Liver (tissue), 9 donors: ENCODE results near the gene ERBIN. TPM values are rescaled to one million over a fixed set of nuclear protein-coding genes. Genes with fewer than 3 reads are reported as not detected.

Experiments
- DNase-seq: peaks from one replicate; pipeline ENCODE4 v3.0.0-alpha.2; 2017; ENCODE audit warnings: low spot score
- H3K27ac ChIP-seq, 2 donors: one replicate each; pipeline ENCODE4 v1.7.0; 2013; ENCODE audit warnings: inconsistent platforms in 2 of 2, low read length in 2 of 2, control low read depth in 1 of 2, low read depth in 1 of 2, mild to moderate bottlenecking in 1 of 2
- H3K27me3 ChIP-seq, 4 donors: one replicate each; pipeline versions ENCODE4 v1.6.1 to v1.7.0; 2013; ENCODE audit warnings: low read length in 3 of 4, inconsistent platforms in 1 of 4, mild to moderate bottlenecking in 1 of 4, moderate library complexity in 1 of 4; ENCODE audit not compliant: control insufficient read depth in 4 of 4, insufficient read depth in 4 of 4
- H3K36me3 ChIP-seq, 4 donors: one replicate each; pipeline versions ENCODE4 v1.6.1 to v1.7.0; 2013; ENCODE audit warnings: low read length in 3 of 4, mild to moderate bottlenecking in 3 of 4, low read depth in 1 of 4, moderate library complexity in 1 of 4; ENCODE audit not compliant: control insufficient read depth in 4 of 4, insufficient read depth in 3 of 4
- H3K4me1 ChIP-seq, 4 donors: one replicate each; pipeline versions ENCODE4 v1.6.1 to v1.7.0; 2013; ENCODE audit warnings: low read length in 3 of 4, mild to moderate bottlenecking in 3 of 4, moderate library complexity in 1 of 4; ENCODE audit not compliant: control insufficient read depth in 4 of 4, insufficient read depth in 4 of 4
- H3K4me3 ChIP-seq, 3 donors: one replicate each; pipeline versions ENCODE4 v1.6.1 to v1.7.0; 2013; ENCODE audit warnings: low read length in 3 of 3, control low read depth in 1 of 3, low read depth in 1 of 3, mild to moderate bottlenecking in 1 of 3
- H3K9ac ChIP-seq, 2 donors: one replicate each; pipeline ENCODE4 v1.7.0; 2013; ENCODE audit warnings: low read length in 2 of 2, mild to moderate bottlenecking in 2 of 2, moderate library complexity in 2 of 2, control low read depth in 1 of 2, low read depth in 1 of 2
- H3K9me3 ChIP-seq, 4 donors: one replicate each; pipeline versions ENCODE4 v1.6.1 to v1.7.0; 2013; ENCODE audit warnings: low read length in 3 of 4; ENCODE audit not compliant: control insufficient read depth in 4 of 4
- ATF3 ChIP-seq: IDR thresholded peaks from 2 replicates; pipeline ENCODE4 v1.6.1; 2016; ENCODE audit warnings: antibody characterized with exemption
- CTCF ChIP-seq: fragments of 150-350 bp; IDR thresholded peaks from 2 replicates; pipeline ENCODE4 v1.5.1; 2017; ENCODE audit warnings: improper control_type of control experiment, low read depth, low read length; ENCODE audit not compliant: missing input control
- EGR1 ChIP-seq, 2 donors: IDR thresholded peaks; 2 replicates each; pipeline ENCODE4 v1.6.1; 2016 to 2018; ENCODE audit warnings: antibody characterized with exemption in 2 of 2, low read depth in 2 of 2
- FOXA1 ChIP-seq: IDR thresholded peaks from 2 replicates; pipeline ENCODE4 v1.6.1; 2016; ENCODE audit warnings: antibody characterized with exemption
- GABPA ChIP-seq, 2 donors: IDR thresholded peaks in 1 of 2; conservative IDR thresholded peaks in 1 of 2; 2 replicates each; pipeline ENCODE4 v1.6.1; 2016; ENCODE audit warnings: antibody characterized with exemption in 2 of 2, mild to moderate bottlenecking in 1 of 2, moderate library complexity in 1 of 2
- HNF4A ChIP-seq, 2 donors: conservative IDR thresholded peaks; 2 replicates each; pipeline ENCODE4 v1.6.1; 2016; ENCODE audit warnings: antibody characterized with exemption in 2 of 2, mild to moderate bottlenecking in 2 of 2
- HNF4G ChIP-seq: IDR thresholded peaks from 2 replicates; pipeline ENCODE4 v1.6.1; 2016; ENCODE audit warnings: antibody characterized with exemption
- JUND ChIP-seq, 2 donors: IDR thresholded peaks; 2 replicates each; pipeline ENCODE4 v1.6.1; 2016; ENCODE audit warnings: antibody characterized with exemption in 2 of 2
- MAX ChIP-seq: IDR thresholded peaks from 2 replicates; pipeline ENCODE4 v1.6.1; 2016; ENCODE audit warnings: antibody characterized with exemption
- NR2F2 ChIP-seq: IDR thresholded peaks from 2 replicates; pipeline ENCODE4 v1.6.1; 2016; ENCODE audit warnings: antibody characterized with exemption
- REST ChIP-seq: IDR thresholded peaks from 2 replicates; pipeline ENCODE4 v1.6.1; 2016; ENCODE audit warnings: antibody characterized with exemption, mild to moderate bottlenecking
- RXRA ChIP-seq, 2 donors: IDR thresholded peaks; 2 replicates each; pipeline ENCODE4 v1.6.1; 2017 to 2018; ENCODE audit warnings: antibody characterized with exemption in 2 of 2, mild to moderate bottlenecking in 1 of 2
- SP1 ChIP-seq: IDR thresholded peaks from 2 replicates; pipeline ENCODE4 v1.6.1; 2018; ENCODE audit warnings: antibody characterized with exemption, mild to moderate bottlenecking
- TAF1 ChIP-seq: conservative IDR thresholded peaks from 2 replicates; pipeline ENCODE4 v1.6.1; 2016; ENCODE audit warnings: antibody characterized with exemption, mild to moderate bottlenecking
- ZBTB33 ChIP-seq: IDR thresholded peaks from 2 replicates; pipeline ENCODE4 v1.6.1; 2016; ENCODE audit warnings: antibody characterized with exemption
- WGBS: extraction: QIAGEN DNeasy Blood & Tissue Kit; methylation state at CpG from one replicate; pipeline ENCODE4 v1.1.7; 2013; 5-methylcytosine and 5-hydroxymethylcytosine counted together
- polyA plus RNA-seq, 2 donors: library from polyadenylated mRNA; stranded (reverse) in 1 of 2; unstranded in 1 of 2; fragments of 200-250 nt in 1 of 2; fragments of >200 nt in 1 of 2; fragmentation: Nextera tagmentation in 1 of 2; extraction: Ambion mirVana in 1 of 2; gene quantifications; one replicate each; pipeline versions ENCODE4 v1.2.1 to v1.2.3, GENCODE V29; 2013 to 2015
- total RNA-seq, 2 donors: library from RNA; depleted of rRNA; stranded (reverse); fragments of >200 nt; gene quantifications; one replicate each; pipeline ENCODE4 v1.2.3, GENCODE V29; 2014
- donor health status: healthy.
- donor health status: healthy.
- donor health status: healthy.
- donor health status: healthy.
- donor health status: healthy.

Gene ERBIN
- total and polyA plus RNA-seq, 4 donors = 9.7 to 54.9 (median 32.5) TPM

- no peak for TF ChIP-seq REST
- TF ChIP-seq CTCF = no peak
- TF ChIP-seq EGR1 (IDR thresholded peaks at IDR 0.05; ENCODE audit: low read depth in 2 of 2) = no peak
- TF ChIP-seq NR2F2 = no peak
Measured at GRCh38 chr5:66039701-66040100, 113.3 kb downstream of the ERBIN start (continued).

- Histone ChIP-seq H3K9me3 (no peaks in the 10 kb centered on the region), H3K9ac (no peak overlapping the region), H3K27me3 (no peaks in the 10 kb centered on the region), H3K4me1 (no peaks in the 10 kb centered on the region), H3K36me3 (peaks cover 0 to 43% (median 31%) of the 10 kb centered on the region in 4 donors), H3K4me3 (no peak overlapping the region), H3K27ac (no peak overlapping the region)
- WGBS = 91% methylated on average over 1 of the region's 1 CpG
- DNase-seq = no peak
- TF ChIP-seq FOXA1 = no peak
- TF ChIP-seq RXRA (IDR thresholded peaks at IDR 0.05) = no peak
- TF ChIP-seq CTCF = no peak
- no peak for TF ChIP-seq TAF1
- no peak for TF ChIP-seq EGR1 (IDR thresholded peaks at IDR 0.05; ENCODE audit: low read depth in 2 of 2)
- no peak for TF ChIP-seq ATF3
- no peak for TF ChIP-seq REST
- TF ChIP-seq HNF4A (conservative IDR thresholded peaks at IDR 0.05) = no peak
- TF ChIP-seq MAX = no peak
- no peak for TF ChIP-seq ZBTB33
- TF ChIP-seq SP1 = no peak
- no peak for TF ChIP-seq JUND (IDR thresholded peaks at IDR 0.05)
- no peak for TF ChIP-seq GABPA (IDR thresholded peaks at IDR 0.05 in 1 of 2, conservative IDR thresholded peaks at IDR 0.05 in 1 of 2)
- no peak for TF ChIP-seq HNF4G
Measured at GRCh38 chr5:66041627-66042026, 115.3 kb downstream of the ERBIN start.
